Measurements from ENCODE around the gene ACAN. TPM values are rescaled to one million over a fixed set of nuclear protein-coding genes. Genes with fewer than 3 reads are reported as not detected.
A peak's percentile ranks its signal among the peaks of the same experiment; 100 is the strongest.

The ACAN gene
- total RNA-seq, 1 donor from 2014 or later, result 0.03 TPM

GRCh38 chr15:88909956-88910831 is 107.0 kb downstream of the ACAN start:
- H3K9me3 Mint-ChIP-seq (ENCODE audit: unreplicated experiment), result no peaks in the 10 kb centered on the region
- H3K27me3 Mint-ChIP-seq (ENCODE audit: unreplicated experiment), result peaks cover 6% of the 10 kb centered on the region
- peaks cover 17% of the 10 kb centered on the region for H3K4me1 Mint-ChIP-seq (ENCODE audit: unreplicated experiment)
- TF ChIP-seq CTCF (IDR thresholded peaks at IDR 0.05; ENCODE audit: unreplicated experiment), result no peak
- H3K36me3 Mint-ChIP-seq (ENCODE audit: low read depth, unreplicated experiment), result peaks cover 20% of the 10 kb centered on the region
- DNase-seq (ENCODE audit: low spot score), result no peak
- H3K27ac Mint-ChIP-seq (ENCODE audit: unreplicated experiment), result no peak overlapping the region
- H3K4me3 Mint-ChIP-seq (ENCODE audit: unreplicated experiment), result peak overlapping the region; percentile 59

GRCh38 chr15:88911766-88912118 is 108.5 kb downstream of the ACAN start:
- Mint-ChIP-seq H3K9me3 (ENCODE audit: unreplicated experiment) (no peaks in the 10 kb centered on the region), H3K36me3 (ENCODE audit: low read depth, unreplicated experiment) (peaks cover 17% of the 10 kb centered on the region), H3K27me3 (ENCODE audit: unreplicated experiment) (peaks cover 5% of the 10 kb centered on the region), H3K27ac (ENCODE audit: unreplicated experiment) (no peak overlapping the region), H3K4me1 (ENCODE audit: unreplicated experiment) (peaks cover 17% of the 10 kb centered on the region), H3K4me3 (ENCODE audit: unreplicated experiment) (peak overlapping the region; percentile 88)
- no peak for DNase-seq (ENCODE audit: low spot score)
- TF ChIP-seq CTCF (IDR thresholded peaks at IDR 0.05; ENCODE audit: unreplicated experiment), result no peak

GRCh38 chr15:88912500-88912921 is 109.3 kb downstream of the ACAN start:
- no peak for TF ChIP-seq CTCF (IDR thresholded peaks at IDR 0.05; ENCODE audit: unreplicated experiment)
- no peaks in the 10 kb centered on the region for H3K9me3 Mint-ChIP-seq (ENCODE audit: unreplicated experiment)
- H3K27ac Mint-ChIP-seq (ENCODE audit: unreplicated experiment), result no peak overlapping the region
- peaks cover 5% of the 10 kb centered on the region for H3K27me3 Mint-ChIP-seq (ENCODE audit: unreplicated experiment)
- peak overlapping the region; percentile 88 for H3K4me3 Mint-ChIP-seq (ENCODE audit: unreplicated experiment)
- H3K36me3 Mint-ChIP-seq (ENCODE audit: low read depth, unreplicated experiment), result peaks cover 17% of the 10 kb centered on the region
- DNase-seq (ENCODE audit: low spot score), result peak; percentile 34
- peaks cover 17% of the 10 kb centered on the region for H3K4me1 Mint-ChIP-seq (ENCODE audit: unreplicated experiment)

- Mint-ChIP-seq H3K27ac (ENCODE audit: unreplicated experiment) (peak within 1 kb of the TSS; percentile 70), H3K9me3 (ENCODE audit: unreplicated experiment) (no peaks in the 10 kb centered on the region), H3K4me3 (ENCODE audit: unreplicated experiment) (peak within 1 kb of the TSS; percentile 94), H3K4me1 (ENCODE audit: unreplicated experiment) (peaks cover 14% of the 10 kb centered on the region), H3K36me3 (ENCODE audit: low read depth, unreplicated experiment) (peaks cover 13% of the 10 kb centered on the region), H3K27me3 (ENCODE audit: unreplicated experiment) (peaks cover 5% of the 10 kb centered on the region)
- DNase-seq (ENCODE audit: low spot score), result peak; percentile 78
- TF ChIP-seq CTCF (IDR thresholded peaks at IDR 0.05; ENCODE audit: unreplicated experiment), result no peak
Measured at GRCh38 chr15:88913017-88913849, 110.0 kb downstream of the ACAN start, which contains the start of gene MFGE8. MFGE8 (minus strand) TSS chr15:88913379; CDS start chr15:88913319, 60 bp downstream.

Measured in endothelial cell (in vitro differentiated cells).